Neural crest cell (in vitro differentiated cells): ENCODE results near the gene CYP2S1. TPM values are rescaled to one million over a fixed set of nuclear protein-coding genes. Genes with fewer than 3 reads are reported as not detected.

ENCODE experiments used
- DNase-seq: peaks from one replicate; pipeline ENCODE4 v3.0.0; 2021; ENCODE audit warnings: low read depth, mixed read lengths, low spot score
- H3K27ac Mint-ChIP-seq: one replicate; pipeline ENCODE4 v1.8.0; 2021; ENCODE audit warnings: mild to moderate bottlenecking, mixed read lengths; ENCODE audit not compliant: unreplicated experiment
- H3K27me3 Mint-ChIP-seq: 2 replicates; pipeline ENCODE4 v1.8.0; 2021; ENCODE audit warnings: low read depth, mild to moderate bottlenecking, mixed read lengths
- H3K36me3 Mint-ChIP-seq: 2 replicates; pipeline ENCODE4 v1.8.0; 2021; ENCODE audit warnings: low read depth, mild to moderate bottlenecking, mixed read lengths
- H3K4me1 Mint-ChIP-seq: 2 replicates; pipeline ENCODE4 v1.8.0; 2021; ENCODE audit warnings: mixed read lengths
- H3K4me3 Mint-ChIP-seq: one replicate; pipeline ENCODE4 v1.8.0; 2021; ENCODE audit warnings: mild to moderate bottlenecking, mixed read lengths
- H3K9me3 Mint-ChIP-seq: 2 replicates; pipeline ENCODE4 v1.8.0; 2021; ENCODE audit warnings: mixed read lengths
- total RNA-seq: library from RNA; stranded (reverse); gene quantifications from 2 replicates; pipeline ENCODE4 v1.2.1, GENCODE V29; 2021
- TF ChIP-seq, protein P1 (sequence below): fragments of 200-600 bp; sonication (generic); conservative IDR thresholded peaks from 2 replicates; pipeline ENCODE4 v1.5.0; 2021; ENCODE audit warnings: antibody characterized with exemption, mild to moderate bottlenecking

Gene CYP2S1
- total RNA-seq, 1 donor from 2014 or later = not detected

DNA sequence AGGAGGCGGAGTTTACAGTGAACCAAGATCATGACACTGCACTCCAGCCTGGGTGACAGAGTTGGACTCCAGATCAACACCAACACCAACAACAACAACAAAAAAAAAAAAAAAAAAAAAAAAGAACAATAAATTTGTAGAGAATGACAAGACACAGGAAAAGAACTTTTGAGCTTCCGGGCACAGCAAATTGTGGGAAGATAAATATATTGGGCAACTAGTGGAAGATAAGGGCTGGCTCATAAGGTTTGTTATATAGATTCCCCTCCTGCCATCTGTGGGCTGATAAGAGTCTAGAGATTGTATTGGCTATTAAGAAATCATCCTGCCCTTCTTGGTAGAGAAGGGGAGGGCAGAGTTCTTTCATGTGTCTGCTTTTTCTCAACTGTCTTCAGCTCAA, 33.1 kb upstream of the CYP2S1 start:
- Mint-ChIP-seq H3K36me3 (no peaks in the 10 kb centered on the region), H3K4me3 (no peak overlapping the region), H3K27me3 (no peaks in the 10 kb centered on the region), H3K9me3 (peaks cover 10% of the 10 kb centered on the region), H3K27ac (no peak overlapping the region), H3K4me1 (no peaks in the 10 kb centered on the region)
- DNase-seq = no peak
- TF ChIP-seq, protein P1, sequence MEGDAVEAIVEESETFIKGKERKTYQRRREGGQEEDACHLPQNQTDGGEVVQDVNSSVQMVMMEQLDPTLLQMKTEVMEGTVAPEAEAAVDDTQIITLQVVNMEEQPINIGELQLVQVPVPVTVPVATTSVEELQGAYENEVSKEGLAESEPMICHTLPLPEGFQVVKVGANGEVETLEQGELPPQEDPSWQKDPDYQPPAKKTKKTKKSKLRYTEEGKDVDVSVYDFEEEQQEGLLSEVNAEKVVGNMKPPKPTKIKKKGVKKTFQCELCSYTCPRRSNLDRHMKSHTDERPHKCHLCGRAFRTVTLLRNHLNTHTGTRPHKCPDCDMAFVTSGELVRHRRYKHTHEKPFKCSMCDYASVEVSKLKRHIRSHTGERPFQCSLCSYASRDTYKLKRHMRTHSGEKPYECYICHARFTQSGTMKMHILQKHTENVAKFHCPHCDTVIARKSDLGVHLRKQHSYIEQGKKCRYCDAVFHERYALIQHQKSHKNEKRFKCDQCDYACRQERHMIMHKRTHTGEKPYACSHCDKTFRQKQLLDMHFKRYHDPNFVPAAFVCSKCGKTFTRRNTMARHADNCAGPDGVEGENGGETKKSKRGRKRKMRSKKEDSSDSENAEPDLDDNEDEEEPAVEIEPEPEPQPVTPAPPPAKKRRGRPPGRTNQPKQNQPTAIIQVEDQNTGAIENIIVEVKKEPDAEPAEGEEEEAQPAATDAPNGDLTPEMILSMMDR = no peak

DNA sequence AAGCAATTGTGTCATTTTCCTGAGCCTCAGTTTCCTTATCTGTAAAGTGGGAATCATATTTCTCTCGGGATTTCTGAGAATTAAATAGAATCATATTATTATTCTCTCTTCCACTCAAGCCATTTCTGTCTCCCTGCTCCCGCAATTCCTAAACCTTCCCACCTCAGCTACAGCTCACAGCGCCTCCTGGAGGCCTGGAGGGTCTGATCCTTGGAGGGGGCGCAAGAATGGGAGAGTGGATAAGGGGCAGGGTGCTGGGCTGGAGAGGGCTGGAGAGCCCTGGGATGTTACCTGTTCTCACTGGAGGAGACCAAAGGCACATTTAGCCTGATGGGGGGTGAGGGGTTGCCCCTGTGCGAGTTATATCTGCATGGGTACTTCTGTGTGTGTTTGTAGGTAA, 31.1 kb upstream of the CYP2S1 start:
- no peak for DNase-seq
- Mint-ChIP-seq H3K9me3 (peaks cover 7% of the 10 kb centered on the region), H3K27me3 (no peaks in the 10 kb centered on the region), H3K36me3 (no peaks in the 10 kb centered on the region), H3K4me1 (no peaks in the 10 kb centered on the region), H3K27ac (no peak overlapping the region), H3K4me3 (no peak overlapping the region)
- TF ChIP-seq, protein P1 = no peak

DNA sequence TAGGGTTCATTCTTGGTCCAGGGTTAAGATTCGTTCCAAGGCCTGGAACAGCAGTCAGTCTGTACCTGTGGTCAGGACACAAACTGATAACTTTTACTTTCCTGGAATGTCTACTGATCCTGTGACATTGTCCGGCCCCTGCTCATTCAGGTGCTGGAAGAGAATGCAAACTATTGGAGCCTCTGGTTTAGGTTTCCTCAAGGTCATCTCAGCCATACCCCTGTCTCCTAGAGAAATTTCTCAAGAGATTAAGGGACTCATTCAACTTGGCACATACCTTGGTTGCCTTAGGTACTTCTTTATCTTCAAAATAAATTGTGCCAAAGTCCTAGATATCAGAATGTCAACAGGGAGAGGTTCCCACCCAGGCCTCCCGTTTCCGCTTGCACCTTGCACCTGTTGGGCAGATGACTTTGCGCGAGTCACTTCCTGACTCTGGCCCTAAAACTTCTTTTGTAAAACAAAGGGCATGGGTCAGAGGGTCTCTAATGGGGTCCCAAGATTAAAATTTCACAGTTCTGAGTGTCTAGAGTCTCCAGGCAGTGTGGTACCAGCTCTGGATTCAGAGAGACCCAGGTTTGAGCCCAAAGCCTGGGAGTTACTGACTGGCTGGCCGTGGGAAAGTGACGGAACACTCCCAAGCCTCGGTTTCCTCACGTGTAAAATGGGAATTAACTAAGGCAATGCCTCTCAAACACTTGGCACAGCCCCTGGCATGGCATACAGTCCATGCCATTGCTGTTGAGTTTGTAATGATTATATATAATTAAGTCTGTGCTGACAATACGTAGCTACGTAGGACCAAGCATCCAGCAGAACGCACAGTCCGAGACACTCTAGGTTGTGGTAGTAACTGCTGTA, 25.8 kb upstream of the CYP2S1 start:
- Mint-ChIP-seq H3K27ac (no peak overlapping the region), H3K9me3 (no peaks in the 10 kb centered on the region), H3K4me1 (no peaks in the 10 kb centered on the region), H3K36me3 (no peaks in the 10 kb centered on the region), H3K4me3 (no peak overlapping the region), H3K27me3 (no peaks in the 10 kb centered on the region)
- DNase-seq = no peak
- TF ChIP-seq, protein P1 = no peak

DNA sequence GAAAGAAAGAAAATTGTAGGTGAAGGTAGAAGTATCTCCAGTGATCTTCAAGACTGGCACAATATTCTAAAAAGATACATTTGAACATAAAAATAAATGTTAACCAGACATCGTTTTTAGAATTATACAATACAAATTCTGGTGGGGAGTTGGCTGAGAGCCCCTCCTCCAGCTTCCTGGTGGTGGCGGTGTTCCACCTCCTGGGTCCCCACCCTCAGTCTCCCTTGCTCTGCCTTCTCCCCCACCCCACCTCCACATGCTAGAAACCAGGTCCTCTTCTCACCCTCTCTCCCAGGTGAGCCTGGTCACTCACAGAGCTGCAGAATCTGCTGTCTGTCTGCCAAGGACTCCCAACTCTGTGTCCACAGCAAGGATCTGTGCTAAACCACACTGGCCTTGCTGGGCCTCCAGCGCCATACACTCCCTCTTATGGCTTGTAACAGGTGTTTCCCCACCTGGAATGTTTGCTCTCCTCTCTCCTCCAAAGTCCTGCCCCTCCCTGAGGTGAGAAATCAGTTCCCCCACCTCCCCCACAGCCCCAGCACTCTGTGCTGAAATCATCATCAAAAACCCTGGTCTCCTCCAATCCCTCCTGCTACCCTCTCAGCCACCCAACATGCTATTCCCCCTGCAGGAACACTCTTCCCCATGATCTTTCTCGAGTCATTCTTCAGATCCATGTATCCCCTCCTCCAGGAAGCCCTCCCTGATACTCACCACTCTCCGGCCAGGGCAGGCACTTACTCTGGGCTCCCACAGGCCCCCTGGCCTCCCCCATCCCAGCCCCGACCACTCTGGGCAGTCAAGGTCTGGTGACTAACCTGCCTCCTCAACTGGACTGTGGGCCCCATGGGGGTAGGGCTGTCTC, 20.5 kb upstream of the CYP2S1 start:
- DNase-seq = no peak
- H3K27me3 Mint-ChIP-seq = no peaks in the 10 kb centered on the region
- H3K4me3 Mint-ChIP-seq = no peak overlapping the region
- no peak overlapping the region for H3K27ac Mint-ChIP-seq
- H3K36me3 Mint-ChIP-seq = no peaks in the 10 kb centered on the region
- TF ChIP-seq, protein P1 = no peak
- H3K4me1 Mint-ChIP-seq = peaks cover 10% of the 10 kb centered on the region
- no peaks in the 10 kb centered on the region for H3K9me3 Mint-ChIP-seq

DNA sequence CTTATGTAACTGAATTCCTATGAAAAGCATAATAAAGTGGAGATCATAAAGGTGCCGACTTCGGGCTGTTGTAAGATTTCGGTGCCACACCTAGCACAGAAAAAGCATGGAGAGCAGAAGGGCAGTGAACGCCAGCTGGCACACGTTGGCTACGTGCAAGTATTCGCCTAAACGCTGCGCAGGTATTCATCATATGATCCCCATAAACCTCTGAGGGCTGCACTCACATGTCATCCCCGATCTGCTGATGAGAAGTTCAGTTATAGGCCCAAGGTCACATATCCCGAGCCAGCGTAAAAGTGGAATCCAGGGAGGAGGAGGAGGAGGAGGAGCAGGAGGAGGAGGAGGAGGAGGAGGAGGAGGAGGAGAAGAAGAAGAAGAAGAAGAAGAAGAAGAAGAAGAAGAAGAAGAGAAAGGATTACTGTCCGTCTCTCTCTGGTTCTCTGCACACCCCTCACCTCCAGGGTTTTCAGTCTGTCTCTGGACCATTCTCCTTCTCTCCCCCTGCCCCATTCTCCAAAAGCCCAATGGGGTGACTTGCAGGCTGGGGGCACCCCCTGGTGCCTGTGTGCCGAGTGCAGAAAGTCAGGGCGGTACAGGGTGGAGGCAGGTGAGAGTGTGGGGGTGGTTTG, 18.6 kb upstream of the CYP2S1 start:
- Mint-ChIP-seq H3K4me1 (peaks cover 10% of the 10 kb centered on the region), H3K4me3 (no peak overlapping the region), H3K9me3 (no peaks in the 10 kb centered on the region), H3K27ac (no peak overlapping the region), H3K36me3 (no peaks in the 10 kb centered on the region), H3K27me3 (no peaks in the 10 kb centered on the region)
- DNase-seq = no peak
- TF ChIP-seq, protein P1 = no peak
